Activated gamma-delta T cell treated with anti-CD3 and anti-CD28 coated beads, Interleukin-2, amount 50 U/mL, for 16 hours (primary cell): Measurements from ENCODE around the gene FAM236B.
"Not testable (repeated sequence)": the region's sequence is repeated elsewhere in the genome, so short reads cannot be mapped to it uniquely, and the experiment has no call there.

Experiments used
- DNase-seq: peaks from one replicate; pipeline ENCODE4 v3.0.0-alpha.2; 2020; ENCODE audit warnings: low read depth

Gene FAM236B

GRCh38 chrX:72782560-72782959 lies at the start of gene FAM236B:
FAM236B (minus strand) TSS chrX:72782660; CDS start chrX:72782560, 100 bp downstream.
- DNase-seq = not testable (repeated sequence)

GRCh38 chrX:72830701-72831100 lies 48.2 kb upstream of the FAM236B start:
- DNase-seq = not testable (repeated sequence)

- not testable (repeated sequence) for DNase-seq
These were observed 25.6 kb upstream of the FAM236B start, which contains the start of gene FAM236D for GRCh38 chrX:72808110-72808509. FAM236D (minus strand) TSS chrX:72808210; CDS start chrX:72808110, 100 bp downstream.

- DNase-seq = not testable (repeated sequence)
These were observed 7.9 kb upstream of the FAM236B start for GRCh38 chrX:72790390-72790789.

GRCh38 chrX:72788142-72788541 lies 5.7 kb upstream of the FAM236B start:
- DNase-seq = not testable (repeated sequence)

- not testable (repeated sequence) for DNase-seq
These were observed 1.5 kb upstream of the FAM236B start for GRCh38 chrX:72783964-72784363.

GRCh38 chrX:72783365-72783936 lies 991 bp upstream of the FAM236B start:
- DNase-seq = not testable (repeated sequence)

- not testable (repeated sequence) for DNase-seq
These were observed 4.3 kb downstream of the FAM236B start for GRCh38 chrX:72778146-72778545.

- not testable (repeated sequence) for DNase-seq
These were observed 5.0 kb downstream of the FAM236B start for GRCh38 chrX:72777467-72777790.

- not testable (repeated sequence) for DNase-seq
These were observed 5.6 kb downstream of the FAM236B start, which contains the start of gene DMRTC1B for GRCh38 chrX:72776653-72777466. DMRTC1B (plus strand) TSS chrX:72776890; CDS start chrX:72845136, 68,246 bp downstream.

GRCh38 chrX:72760454-72760853 lies 22.0 kb downstream of the FAM236B start:
- DNase-seq = not testable (repeated sequence)

GRCh38 chrX:72748545-72748944 lies 33.9 kb downstream of the FAM236B start:
- DNase-seq = not testable (repeated sequence)

GRCh38 chrX:72745546-72745945 lies 36.9 kb downstream of the FAM236B start:
- DNase-seq = not testable (repeated sequence)

- DNase-seq = no peak
These were observed 46.9 kb downstream of the FAM236B start for GRCh38 chrX:72735561-72735960.

- not testable (repeated sequence) for DNase-seq
These were observed 48.8 kb downstream of the FAM236B start for GRCh38 chrX:72733636-72734035.
